Left colon (tissue), 2 donors: ENCODE measurements around the gene VKORC1. TPM values are rescaled to one million over a fixed set of nuclear protein-coding genes. Genes with fewer than 3 reads are reported as not detected.

Experiments
- ATAC-seq: fragments of 200-7000 bp; cut with Tn5 transposase; one replicate; pipeline ENCODE4 v1.9.1; 2020; ENCODE audit warnings: mild to moderate bottlenecking, moderate library complexity
- DNase-seq, 2 donors: peaks; one replicate each; pipeline ENCODE4 v3.0.0-alpha.2; 2020
- intact Hi-C, 2 donors: fragments of 100-400 bp; cut with DNase I in 1 of 2; cut with micrococcal nuclease in 1 of 2; formaldehyde crosslinking; loops; one replicate each; pipeline versions ENCODE4 v1.11.2 to v1.14.0; 2022; cut with DNase I, micrococcal nuclease
- total RNA-seq, 2 donors: library from RNA; stranded (reverse); fragmentation: NEBNext Ultra II Directional; extraction: Animal tissue kit (Norgen Biotek cat#: 25700); gene quantifications; one replicate each; pipeline ENCODE4 v1.2.1, GENCODE V29; 2021
- donor health status: DM: no; HTN: no; CAD: no.
- donor health status: DM: yes; HTN: yes; CAD: no.

Gene VKORC1
- total RNA-seq, 2 donors from 2014 or later, result 28.7 to 40.5 TPM

DNA sequence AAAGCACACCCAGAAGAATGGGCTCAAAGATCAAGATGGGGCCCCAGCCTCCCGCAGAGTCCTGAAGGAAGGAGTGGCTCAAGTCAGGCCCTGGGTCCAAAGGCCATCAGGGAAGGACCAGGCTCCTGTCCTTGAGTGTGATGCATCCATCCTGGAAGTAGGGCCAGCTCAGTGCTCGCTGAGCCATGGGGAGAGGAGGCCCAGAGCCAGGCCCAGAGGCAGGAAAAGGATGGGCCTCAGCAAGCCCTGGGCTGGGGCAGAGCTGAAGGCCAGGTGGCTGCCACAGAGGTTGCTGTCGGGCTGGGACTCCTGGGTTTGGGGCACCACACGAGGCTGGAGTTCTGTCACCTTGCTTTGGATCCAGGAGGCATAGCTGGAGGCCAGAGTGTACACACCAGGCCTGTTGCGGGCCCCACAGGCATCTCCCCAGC, 37.3 kb upstream of the VKORC1 start:
- intact Hi-C loops, result no loop called here
- ATAC-seq (peak; percentile 51), DNase-seq (peak; percentile 75 to 89)

DNA sequence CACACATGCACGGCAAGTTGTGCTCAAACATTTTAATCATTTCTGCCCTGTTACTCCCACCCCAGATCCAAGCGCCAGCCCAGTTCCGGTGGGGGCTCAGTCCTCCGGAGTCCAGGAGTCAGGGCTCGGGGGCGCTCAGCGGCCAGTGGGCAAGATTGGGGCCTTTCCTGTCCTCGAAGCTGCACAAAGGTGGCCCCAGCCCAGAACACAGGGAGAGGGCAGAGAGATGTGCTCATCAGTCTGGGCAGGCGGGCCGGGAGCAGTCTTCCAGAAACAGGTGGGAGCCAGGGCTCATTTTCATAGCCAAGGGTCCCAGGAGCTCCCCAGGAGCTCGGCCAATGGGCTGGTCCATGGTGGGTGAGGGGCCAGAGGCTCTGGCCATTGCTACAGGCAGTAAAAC, 36.8 kb upstream of the VKORC1 start:
- no peak for DNase-seq
- intact Hi-C loops, result no loop called here
- ATAC-seq, result no peak

DNA sequence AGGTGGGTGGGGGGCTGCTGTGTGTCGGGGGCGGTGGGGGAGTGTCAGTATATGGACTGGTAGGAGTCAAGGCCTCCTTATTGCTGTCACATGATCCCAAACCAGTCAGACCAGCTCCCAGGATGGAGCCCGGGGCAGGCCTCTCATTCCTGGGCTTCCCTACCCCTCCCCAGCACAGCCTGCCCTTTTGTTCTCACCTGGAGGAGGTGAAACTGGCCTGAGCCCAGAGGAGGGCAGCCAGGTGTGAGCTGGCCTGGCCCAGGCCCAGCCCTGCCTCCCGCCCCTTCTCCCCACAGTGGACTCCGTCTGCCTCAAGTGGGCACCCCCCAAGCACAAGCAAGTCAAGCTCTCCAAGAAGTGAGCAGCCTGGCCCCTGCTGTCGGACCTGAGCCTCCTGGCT, 36.3 kb upstream of the VKORC1 start:
- intact Hi-C loops, result no loop called here
- ATAC-seq (peak; percentile 61), DNase-seq (peak; percentile 87 to 95)

DNA sequence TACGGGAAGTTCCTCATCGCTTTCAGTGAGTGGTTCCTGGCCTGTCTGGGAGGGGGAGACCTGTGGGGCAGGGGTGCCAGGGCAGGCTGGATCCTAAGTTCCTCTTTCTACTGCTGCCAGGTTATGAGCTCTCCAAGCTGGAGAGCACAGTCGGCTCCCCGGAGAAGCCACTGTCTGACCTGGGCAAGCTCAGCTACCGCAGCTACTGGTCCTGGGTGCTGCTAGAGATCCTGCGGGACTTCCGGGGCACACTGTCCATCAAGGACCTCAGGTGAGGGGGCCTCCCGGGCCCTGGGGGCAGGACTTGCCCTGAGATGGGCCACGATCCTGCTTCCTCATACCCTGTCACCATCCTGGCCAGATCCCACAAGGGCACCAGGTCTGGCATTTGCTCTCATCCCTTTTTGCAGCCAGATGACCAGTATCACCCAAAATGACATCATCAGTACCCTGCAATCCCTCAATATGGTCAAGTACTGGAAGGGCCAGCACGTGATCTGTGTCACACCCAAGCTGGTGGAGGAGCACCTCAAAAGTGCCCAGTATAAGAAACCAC, 35.8 kb upstream of the VKORC1 start:
- intact Hi-C loops, result no loop called here
- DNase-seq, result no peak
- ATAC-seq, result peak; percentile 0

GRCh38 chr16:31129568-31130335, 35.2 kb upstream of the VKORC1 start:
- no peak for ATAC-seq
- DNase-seq, result peak in 1 of 2 donors; percentile 63
- intact Hi-C loops, result no loop called here

DNA sequence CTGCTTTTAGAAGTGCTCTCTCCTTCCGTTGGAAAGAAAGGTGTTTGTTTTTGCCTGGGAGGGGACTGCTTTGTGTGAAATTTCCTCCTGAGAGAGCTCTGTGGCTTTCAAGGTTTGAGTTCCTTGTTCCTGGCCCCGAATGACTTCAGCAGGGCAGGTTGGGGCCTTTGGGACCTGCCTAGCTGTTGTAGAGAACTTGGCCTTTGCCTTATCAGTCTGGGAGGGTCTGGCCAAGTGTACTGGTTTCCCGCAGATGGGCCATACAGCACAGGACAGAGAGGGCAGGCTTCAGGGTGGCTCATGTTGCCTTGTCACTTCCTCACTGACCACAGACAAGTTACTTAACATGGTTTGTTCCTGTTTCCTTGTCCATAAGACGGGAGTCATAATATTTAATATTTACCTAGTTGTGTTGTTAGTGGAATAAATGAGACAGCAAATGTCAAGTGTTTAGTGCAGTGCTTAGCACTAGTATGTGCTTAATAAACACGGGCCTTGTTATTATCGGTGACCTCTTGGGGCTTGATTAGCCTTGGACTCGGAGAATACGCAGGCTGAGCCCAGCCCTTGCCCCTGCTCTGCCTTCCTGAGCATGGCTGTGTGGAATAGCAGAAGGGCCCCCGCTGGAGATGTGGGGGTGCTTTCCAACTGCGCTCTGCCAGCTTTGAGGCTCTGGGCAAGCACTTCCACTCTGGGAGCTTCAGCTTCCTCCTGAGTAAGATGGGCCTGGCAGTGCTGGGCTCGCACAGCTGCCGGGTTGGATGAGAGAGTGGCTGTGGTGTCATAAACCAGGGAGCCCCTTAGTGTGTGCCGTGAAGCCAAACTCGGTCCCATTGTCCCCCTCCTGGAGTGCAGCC, 34.3 kb upstream of the VKORC1 start:
- intact Hi-C loops, result no loop called here
- DNase-seq, result peak; percentile 68 to 88
- peak; percentile 54 for ATAC-seq

DNA sequence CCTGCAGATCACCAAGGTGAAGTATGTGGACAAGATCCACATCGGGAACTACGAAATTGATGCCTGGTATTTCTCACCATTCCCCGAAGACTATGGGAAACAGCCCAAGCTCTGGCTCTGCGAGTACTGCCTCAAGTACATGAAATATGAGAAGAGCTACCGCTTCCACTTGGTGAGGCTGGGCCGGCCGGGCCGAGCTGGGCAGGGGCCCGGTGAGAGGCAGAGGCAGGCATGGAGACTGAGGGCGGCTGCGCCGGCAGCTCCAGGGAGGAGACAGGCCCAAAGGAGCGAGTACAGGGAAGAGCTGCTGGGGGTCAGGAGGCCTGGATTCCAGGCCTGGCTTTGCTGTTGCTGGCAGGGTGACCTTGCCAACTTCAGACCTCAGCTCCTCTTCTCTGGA, 32.6 kb upstream of the VKORC1 start:
- ATAC-seq (no peak), DNase-seq (no peak)
- intact Hi-C loops, result no loop called here

DNA sequence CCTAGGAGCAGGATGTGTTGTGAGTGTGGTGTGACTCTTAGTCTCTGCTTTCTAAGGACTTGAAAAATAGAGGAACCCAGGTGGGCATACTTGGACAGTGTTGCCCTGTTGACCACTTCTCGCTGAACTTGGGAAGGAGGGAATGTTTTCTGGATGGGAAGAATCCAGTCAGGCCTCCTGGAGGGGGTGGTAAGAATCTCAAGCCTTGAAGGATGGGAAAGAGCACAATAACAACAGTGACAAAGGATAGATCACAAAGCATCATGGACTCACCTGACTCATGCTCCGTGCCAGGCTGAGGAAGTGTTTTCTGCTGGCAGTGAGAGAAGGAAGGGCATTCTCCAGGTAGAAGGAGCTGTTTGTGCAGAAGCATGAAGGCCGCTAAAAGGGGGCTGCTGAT, 31.2 kb upstream of the VKORC1 start:
- no peak for ATAC-seq
- intact Hi-C loops, result no loop called here
- no peak for DNase-seq

GRCh38 chr16:31120129-31120528, 25.5 kb upstream of the VKORC1 start:
- intact Hi-C loops, result no loop called here
- ATAC-seq, result no peak
- no peak for DNase-seq

DNA sequence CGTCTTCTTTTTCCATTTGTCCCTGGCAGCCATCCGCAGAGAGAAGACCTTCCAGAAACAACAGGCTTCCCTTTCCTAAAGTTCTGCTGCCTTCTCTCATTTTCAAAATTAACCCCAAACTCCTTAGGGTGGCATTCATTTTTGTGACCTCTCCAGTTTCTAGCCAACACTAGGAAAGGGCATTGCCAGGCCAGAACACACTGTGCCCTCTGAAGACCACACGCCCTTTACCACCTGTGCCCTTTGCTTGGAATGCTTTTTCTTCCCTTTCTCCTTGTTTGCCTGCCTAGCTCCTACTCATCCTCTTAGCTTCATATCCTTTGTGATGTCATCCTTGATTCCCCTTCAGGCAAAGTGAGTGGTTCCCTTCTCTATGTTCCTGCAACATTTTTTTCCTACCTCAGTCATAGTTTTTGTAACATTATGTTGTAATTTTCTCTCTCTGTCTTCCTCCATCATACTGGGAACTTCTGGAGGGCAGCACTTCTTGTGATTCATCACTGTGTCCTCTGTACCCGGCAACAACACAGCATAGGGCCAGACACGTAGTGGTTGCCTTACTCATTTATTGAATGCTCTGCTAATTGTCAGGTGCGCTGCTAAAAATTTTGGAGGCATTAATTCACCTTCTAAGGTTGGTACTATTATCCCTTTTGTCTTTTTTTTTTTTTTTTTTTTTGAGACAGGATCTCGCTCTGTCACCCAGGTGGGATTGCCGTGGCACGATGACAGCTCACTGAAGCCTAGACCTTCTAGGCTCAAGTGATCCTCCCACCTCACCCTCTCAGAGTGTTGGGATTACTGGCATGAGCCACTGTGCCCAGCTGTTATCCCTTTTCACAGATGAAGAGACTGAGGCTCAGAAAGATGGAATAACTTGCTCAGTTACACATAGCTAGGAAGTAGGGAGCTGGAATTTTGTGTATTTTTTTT, 23.9 kb upstream of the VKORC1 start:
- DNase-seq (no peak), ATAC-seq (no peak)
- intact Hi-C loops, result no loop called here

- intact Hi-C loops, result no loop called here
Measured at GRCh38 chr16:31117384-31118222, 23.0 kb upstream of the VKORC1 start, which contains the start of gene KAT8. Gene KAT8 (plus strand): TSS chr16:31117664. CDS start chr16:31117682, 18 bp downstream.

DNA sequence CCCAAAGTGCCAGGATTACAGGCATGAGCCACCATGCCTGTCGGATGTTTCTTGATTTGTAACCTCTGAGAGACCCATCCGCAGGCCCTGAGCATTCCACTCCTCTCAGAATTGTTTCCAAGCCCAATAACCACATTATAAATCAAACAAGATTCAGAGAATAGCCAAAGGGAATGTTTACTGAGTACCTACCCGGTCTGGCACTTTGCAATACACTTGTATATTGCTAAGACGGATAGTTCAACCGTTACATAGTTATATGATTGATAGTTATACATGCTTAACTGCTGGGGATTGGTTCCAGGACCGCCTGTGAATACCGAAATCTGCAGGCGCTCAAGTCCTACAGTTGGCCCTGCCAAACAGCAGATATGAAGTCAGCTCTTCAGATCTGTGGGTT, 19.9 kb upstream of the VKORC1 start:
- intact Hi-C loops, result no loop called here
- DNase-seq (no peak), ATAC-seq (no peak)

More at GRCh38 chr16:31117384-31118222, 23.0 kb upstream of the VKORC1 start, which contains the start of gene KAT8:
- ATAC-seq (peak; percentile 87), DNase-seq (peak; percentile 98 to 99)

DNA sequence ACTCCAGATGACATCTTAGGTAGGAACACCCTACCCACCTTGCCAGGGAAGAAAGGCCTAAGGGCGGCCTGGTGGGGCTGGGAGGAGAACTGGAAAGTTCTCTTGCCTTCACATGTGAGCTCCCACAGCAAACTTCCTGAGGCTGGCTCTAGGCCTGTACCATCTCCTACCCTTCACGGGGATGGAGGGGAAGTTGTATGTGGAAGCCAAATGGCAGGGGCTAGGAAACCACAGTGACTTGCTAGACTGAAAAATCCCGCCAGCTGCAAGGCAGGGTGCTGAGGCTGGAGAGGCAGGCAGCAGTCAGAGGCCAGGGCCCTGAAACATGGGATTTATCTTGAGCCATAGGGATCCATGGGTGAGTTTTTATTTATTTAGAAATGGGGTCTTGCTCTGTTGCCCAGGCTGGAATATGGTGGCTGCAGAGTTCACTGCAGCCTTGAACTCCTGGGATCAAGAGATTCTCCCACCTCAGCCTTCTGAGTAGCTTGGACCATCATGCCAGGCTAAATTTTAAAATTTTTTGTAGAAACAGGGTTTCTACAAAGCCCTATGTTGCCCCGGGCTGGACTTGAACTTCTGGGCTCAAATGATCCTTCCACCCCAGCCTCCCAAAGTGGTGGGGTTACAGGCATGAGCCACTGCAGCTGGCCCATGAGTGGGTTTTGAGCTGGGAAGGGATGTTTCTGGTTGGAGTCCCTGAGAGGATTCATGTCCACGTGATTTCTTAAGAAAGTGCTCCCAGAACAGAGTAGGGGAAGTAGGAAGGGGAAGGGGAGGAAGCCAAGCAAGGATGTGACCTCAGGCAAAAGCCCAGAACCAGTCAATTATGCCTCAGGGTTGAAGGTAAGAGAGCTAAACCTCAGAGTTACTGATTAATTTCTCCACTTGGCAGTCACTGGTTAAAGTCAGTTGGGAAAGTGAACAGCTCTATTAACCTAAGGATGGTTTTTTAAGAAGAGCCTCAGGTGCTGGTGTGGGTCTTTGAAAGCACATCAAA, 18.8 kb upstream of the VKORC1 start:
- intact Hi-C loops, result no loop called here
- DNase-seq (no peak), ATAC-seq (peak; percentile 3)

DNA sequence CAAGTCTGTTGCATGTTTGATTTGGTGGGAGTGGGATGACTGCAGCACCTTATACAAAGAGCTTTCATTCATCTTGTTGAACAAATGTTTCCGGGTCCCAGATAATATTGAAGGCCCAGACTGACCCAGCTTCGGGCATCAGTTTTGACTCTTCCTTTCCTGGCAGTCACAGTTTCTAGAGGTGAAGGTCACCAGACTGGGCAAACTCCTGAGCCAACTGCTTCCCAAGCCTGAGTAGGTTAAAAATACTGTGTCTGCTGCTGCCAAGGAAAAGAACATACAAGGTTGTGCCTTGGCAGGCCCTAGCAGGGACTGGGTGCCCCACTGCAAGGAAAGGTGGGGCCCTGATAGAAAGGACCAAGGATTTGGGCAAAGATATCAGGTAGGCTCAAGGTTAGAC, 18.1 kb upstream of the VKORC1 start:
- DNase-seq (no peak), ATAC-seq (no peak)
- intact Hi-C loops, result no loop called here

DNA sequence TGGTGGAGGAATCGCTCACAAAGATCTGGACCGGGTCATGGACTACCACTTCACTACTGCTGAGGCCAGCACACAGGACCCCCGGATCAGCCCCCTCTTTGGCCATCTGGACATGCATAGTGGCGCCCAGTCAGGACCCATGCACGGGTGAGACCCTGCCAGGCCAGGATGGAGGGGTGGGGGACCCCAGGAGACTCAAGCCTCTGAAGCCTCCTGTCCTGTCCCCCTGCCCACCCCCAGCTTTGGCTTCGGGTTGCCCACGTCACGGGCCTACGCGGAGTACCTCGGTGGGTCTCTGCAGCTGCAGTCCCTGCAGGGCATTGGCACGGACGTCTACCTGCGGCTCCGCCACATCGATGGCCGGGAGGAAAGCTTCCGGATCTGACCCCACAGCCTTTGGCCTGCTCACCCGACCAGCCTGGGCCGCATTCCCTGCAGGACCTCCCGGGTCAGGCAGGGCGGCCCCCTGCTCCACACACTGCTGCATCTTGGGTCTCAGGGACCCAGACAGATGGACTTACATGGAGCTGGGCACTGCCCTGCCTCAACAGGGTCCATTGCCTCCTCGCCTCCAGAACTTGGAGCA, 17.4 kb upstream of the VKORC1 start:
- intact Hi-C loops, result no loop called here
- ATAC-seq (no peak), DNase-seq (no peak)
